SU-DHL-6 (cell line): ENCODE results near the gene HMGN1.

Experiments
- EZH2phosphoT487 ChIP-seq: fragments of 200-600 bp; sonication (generic), shearing (Covaris generic); conservative IDR thresholded peaks from 2 replicates; pipeline ENCODE4 v1.6.1; 2018; ENCODE audit warnings: mild to moderate bottlenecking, antibody characterized with exemption, low read length, moderate library complexity, mixed read lengths
- TF ChIP-seq, protein P1 (sequence below): fragments of 200-600 bp; sonication (generic); IDR thresholded peaks from one replicate; pipeline ENCODE4 v1.5.1; 2017; ENCODE audit warnings: antibody characterized with exemption, mild to moderate bottlenecking, low read length, moderate library complexity; ENCODE audit not compliant: insufficient read depth, poor library complexity, severe bottlenecking

DNA sequence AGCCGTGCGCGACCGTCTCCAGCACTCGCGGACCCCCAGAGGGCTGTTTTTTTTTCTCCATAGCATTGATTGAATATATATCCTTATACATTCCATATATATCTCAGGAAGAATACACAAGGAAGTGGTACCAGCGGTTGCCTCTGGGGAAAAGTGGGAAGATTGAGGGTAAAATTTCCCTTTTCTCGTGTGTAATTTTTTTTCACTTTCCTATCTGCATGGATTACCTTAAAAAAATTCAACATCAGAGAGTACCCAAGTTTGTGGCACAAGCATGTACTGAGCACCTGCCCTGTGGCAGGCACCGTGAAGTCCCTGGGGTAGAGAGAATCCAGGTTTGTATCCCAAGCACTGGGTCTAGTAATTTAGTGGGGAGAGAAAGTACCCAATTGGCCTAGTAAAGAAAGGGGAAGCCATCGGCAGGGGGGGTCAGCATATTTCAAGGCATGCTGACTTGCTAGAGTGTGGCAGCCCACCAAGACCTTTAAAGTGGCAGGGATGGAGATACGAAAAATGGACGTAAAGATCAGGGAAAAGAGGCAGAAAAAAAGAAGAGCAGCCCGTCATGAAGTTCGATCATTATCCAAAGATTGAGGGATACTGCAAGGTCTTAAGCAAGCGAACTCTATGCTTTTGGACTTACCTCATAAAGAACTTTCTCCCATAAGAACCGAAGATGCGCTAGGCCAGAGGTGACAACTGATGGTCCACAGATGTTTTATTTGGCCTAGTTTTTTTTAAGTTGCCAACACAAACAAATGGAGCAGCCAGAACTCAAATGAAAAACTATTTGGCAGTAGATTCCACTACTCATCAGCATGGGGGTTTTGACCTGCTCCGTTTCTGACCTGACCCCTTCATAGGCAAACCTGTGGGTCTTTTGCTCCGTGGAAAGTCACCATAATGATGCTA lies 1.5 kb upstream of the HMGN1 start:
- TF ChIP-seq, protein P1, sequence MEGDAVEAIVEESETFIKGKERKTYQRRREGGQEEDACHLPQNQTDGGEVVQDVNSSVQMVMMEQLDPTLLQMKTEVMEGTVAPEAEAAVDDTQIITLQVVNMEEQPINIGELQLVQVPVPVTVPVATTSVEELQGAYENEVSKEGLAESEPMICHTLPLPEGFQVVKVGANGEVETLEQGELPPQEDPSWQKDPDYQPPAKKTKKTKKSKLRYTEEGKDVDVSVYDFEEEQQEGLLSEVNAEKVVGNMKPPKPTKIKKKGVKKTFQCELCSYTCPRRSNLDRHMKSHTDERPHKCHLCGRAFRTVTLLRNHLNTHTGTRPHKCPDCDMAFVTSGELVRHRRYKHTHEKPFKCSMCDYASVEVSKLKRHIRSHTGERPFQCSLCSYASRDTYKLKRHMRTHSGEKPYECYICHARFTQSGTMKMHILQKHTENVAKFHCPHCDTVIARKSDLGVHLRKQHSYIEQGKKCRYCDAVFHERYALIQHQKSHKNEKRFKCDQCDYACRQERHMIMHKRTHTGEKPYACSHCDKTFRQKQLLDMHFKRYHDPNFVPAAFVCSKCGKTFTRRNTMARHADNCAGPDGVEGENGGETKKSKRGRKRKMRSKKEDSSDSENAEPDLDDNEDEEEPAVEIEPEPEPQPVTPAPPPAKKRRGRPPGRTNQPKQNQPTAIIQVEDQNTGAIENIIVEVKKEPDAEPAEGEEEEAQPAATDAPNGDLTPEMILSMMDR, result no peak
- no peak for TF ChIP-seq EZH2phosphoT487
